Karpas-422 (cell line): ENCODE measurements around the gene KIF18B. TPM values are rescaled to one million over a fixed set of nuclear protein-coding genes. Genes with fewer than 3 reads are reported as not detected.
A peak's percentile ranks its signal among the peaks of the same experiment; 100 is the strongest.

Experiments
- DNase-seq: peaks from one replicate; pipeline ENCODE4 v3.0.0-alpha.2; 2015
- H2AFZ ChIP-seq: fragments of 200-600 bp; sonication (generic); 2 replicates; pipeline ENCODE4 v1.6.1; 2014; ENCODE audit warnings: antibody characterized with exemption, low read length, mixed read lengths
- H3K27ac ChIP-seq: fragments of 200-600 bp; sonication (generic); 2 replicates; pipeline ENCODE4 v1.5.1; 2014; ENCODE audit warnings: mild to moderate bottlenecking, low read length, moderate library complexity
- H3K27me3 ChIP-seq: fragments of 200-600 bp; sonication (generic); 2 replicates; pipeline ENCODE4 v1.6.1; 2014; ENCODE audit warnings: low read length, mixed read lengths
- H3K36me3 ChIP-seq: fragments of 200-600 bp; sonication (generic); 2 replicates; pipeline ENCODE4 v1.6.1; 2014; ENCODE audit warnings: low read length, mixed read lengths; ENCODE audit not compliant: insufficient read depth
- H3K4me1 ChIP-seq: fragments of 200-600 bp; sonication (generic); 2 replicates; pipeline ENCODE4 v1.6.1; 2014; ENCODE audit warnings: mild to moderate bottlenecking, low read length, mixed read lengths
- H3K4me2 ChIP-seq: fragments of 200-600 bp; sonication (generic); 2 replicates; pipeline ENCODE4 v1.6.1; 2014; ENCODE audit warnings: low read length, low read depth, mild to moderate bottlenecking; ENCODE audit not compliant: poor library complexity, severe bottlenecking
- H3K4me3 ChIP-seq: fragments of 200-600 bp; sonication (generic); 2 replicates; pipeline ENCODE4 v1.5.1; 2014; ENCODE audit warnings: mild to moderate bottlenecking, antibody characterized with exemption, low read length, mixed read lengths
- H3K79me2 ChIP-seq: fragments of 200-600 bp; sonication (generic); 2 replicates; pipeline ENCODE4 v1.6.1; 2014; ENCODE audit warnings: mild to moderate bottlenecking, low read length, mixed read lengths
- H3K9ac ChIP-seq: fragments of 200-600 bp; sonication (generic); 2 replicates; pipeline ENCODE4 v1.6.0; 2014; ENCODE audit warnings: low read length
- H3K9me2 ChIP-seq: fragments of 200-600 bp; sonication (generic), shearing (Covaris generic); replicated peaks from 2 replicates; pipeline ENCODE4 v1.6.0; 2014; ENCODE audit warnings: mild to moderate bottlenecking, low read length, moderate library complexity; ENCODE audit not compliant: insufficient read depth
- H3K9me3 ChIP-seq: fragments of 300-700, 200-600 bp; sonication (generic); 2 replicates; pipeline ENCODE4 v1.6.1; 2014; ENCODE audit warnings: low read length, mixed read lengths
- H4K20me1 ChIP-seq: fragments of 200-600 bp; sonication (generic); 2 replicates; pipeline ENCODE4 v1.6.1; 2014; ENCODE audit warnings: mild to moderate bottlenecking, antibody characterized with exemption, low read length, low read depth; ENCODE audit not compliant: insufficient read depth
- total RNA-seq: library from RNA; depleted of rRNA; stranded (reverse); fragments of >200 nt; shearing (Covaris generic); gene quantifications from 2 replicates; pipeline ENCODE4 v1.2.3, GENCODE V29; 2014; ENCODE audit warnings: low replicate concordance

KIF18B gene
- total RNA-seq, 1 experiment from 2014 or later = 8.5 TPM

DNA sequence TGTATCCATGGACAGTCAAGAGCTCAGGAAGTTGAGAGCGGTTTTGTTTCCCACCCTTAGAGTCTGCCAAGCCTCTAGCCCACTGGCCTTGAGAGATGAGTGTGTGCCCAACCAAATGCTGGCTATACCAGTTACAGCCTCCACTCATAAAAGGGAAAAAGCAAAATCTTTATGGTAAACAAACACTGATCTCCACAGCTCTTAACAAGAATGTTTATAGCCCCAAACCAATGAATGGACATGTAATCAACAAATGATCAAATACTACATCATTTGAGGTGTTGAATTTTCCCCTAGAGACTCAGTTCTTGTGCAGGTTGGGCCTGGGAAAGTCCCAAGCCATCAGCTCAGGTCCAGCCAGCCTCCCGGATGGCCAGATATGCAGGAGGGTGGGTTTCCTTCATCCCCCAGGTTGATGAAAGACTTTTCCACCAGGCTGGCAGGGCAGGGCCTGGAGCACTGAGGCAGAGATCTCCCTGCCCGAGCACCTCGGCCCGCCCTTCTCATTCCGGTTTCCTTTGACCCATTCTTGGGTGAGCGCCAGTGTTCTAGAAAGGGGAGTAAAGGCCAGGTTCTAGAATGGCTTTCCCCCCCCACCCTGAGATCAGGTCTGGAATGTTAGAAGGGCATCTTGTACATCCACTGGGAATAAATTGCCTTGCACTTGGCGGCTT lies 44.4 kb downstream of the KIF18B start:
- Histone ChIP-seq H3K36me3 (no peaks in the 10 kb centered on the region), H3K4me2 (no peak overlapping the region), H3K9me2 (no peaks in the 10 kb centered on the region), H3K27me3 (no peaks in the 10 kb centered on the region), H3K79me2 (peaks cover 11% of the 10 kb centered on the region), H2AFZ (no peak overlapping the region), H3K27ac (no peak overlapping the region), H4K20me1 (no peaks in the 10 kb centered on the region; the same call in 1 of the 2 replicates), H3K4me1 (peaks cover 15% of the 10 kb centered on the region), H3K4me3 (no peak overlapping the region), H3K9me3 (no peaks in the 10 kb centered on the region), H3K9ac (no peak overlapping the region)
- no peak for DNase-seq

DNA sequence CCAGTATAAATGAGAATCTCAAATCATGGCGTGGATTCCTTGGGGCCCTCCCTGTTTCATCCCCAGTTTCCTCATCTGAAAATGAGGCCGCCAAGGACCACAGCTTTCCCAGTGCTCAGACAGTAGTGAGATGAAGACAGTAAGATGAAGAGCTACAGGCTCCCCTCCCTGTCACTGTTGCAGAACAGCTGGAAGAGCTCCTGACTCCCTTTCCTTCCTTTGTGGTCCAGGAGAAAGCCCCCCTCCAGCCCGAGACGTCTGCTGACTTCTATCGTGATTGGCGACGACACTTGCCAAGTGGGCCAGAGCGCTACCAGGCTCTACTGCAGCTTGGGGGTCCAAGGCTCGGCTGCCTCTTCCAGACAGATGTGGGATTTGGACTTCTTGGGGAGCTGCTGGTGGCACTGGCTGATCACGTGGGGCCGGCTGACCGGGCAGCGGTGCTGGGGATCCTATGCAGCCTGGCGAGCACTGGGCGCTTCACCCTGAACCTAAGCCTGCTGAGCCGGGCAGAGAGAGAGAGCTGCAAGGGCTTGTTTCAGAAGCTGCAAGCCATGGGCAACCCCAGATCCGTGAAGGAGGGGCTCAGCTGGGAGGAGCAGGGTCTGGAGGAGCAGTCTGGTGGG lies 45.3 kb downstream of the KIF18B start:
- Histone ChIP-seq H3K9me2 (no peaks in the 10 kb centered on the region), H3K4me1 (peaks cover 21% of the 10 kb centered on the region), H3K36me3 (no peaks in the 10 kb centered on the region), H3K27ac (no peak overlapping the region), H3K4me2 (no peak overlapping the region), H3K79me2 (peaks cover 19% of the 10 kb centered on the region), H3K4me3 (no peak overlapping the region), H3K9me3 (no peaks in the 10 kb centered on the region), H2AFZ (no peak overlapping the region), H3K9ac (no peak overlapping the region), H3K27me3 (no peaks in the 10 kb centered on the region), H4K20me1 (no peaks in the 10 kb centered on the region; the same call in 1 of the 2 replicates)
- no peak for DNase-seq

DNA sequence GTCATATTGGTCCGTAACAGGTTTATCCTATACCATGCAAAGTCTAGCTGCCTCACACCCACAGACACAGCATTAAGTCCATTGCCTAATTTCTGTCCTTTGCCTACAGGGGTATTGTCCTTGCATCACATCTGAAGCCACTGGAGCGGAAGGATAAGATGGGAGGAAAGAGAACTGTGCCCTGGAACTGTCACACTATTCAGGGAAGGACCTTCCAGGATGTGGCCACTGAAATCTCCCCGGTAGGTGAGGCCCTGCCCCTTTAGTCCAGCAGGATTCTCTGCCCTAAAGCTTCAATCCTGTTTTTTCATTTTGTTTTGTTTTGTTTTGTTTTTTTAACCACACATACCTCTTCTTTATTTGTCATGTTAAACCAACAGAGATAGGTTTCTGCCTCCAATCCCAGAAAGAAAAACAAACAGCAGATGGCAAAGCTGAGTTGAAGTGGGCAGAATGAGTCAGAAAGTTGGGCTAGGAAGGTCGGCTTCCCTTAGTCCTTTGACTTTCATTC lies 46.1 kb downstream of the KIF18B start:
- Histone ChIP-seq H3K79me2 (peaks cover 27% of the 10 kb centered on the region), H3K9ac (no peak overlapping the region), H4K20me1 (no peaks in the 10 kb centered on the region; the same call in 1 of the 2 replicates), H3K36me3 (no peaks in the 10 kb centered on the region), H3K4me1 (peaks cover 21% of the 10 kb centered on the region), H3K27ac (no peak overlapping the region), H2AFZ (no peak overlapping the region), H3K9me3 (no peaks in the 10 kb centered on the region), H3K4me2 (no peak overlapping the region), H3K27me3 (no peaks in the 10 kb centered on the region), H3K9me2 (no peaks in the 10 kb centered on the region), H3K4me3 (no peak overlapping the region)
- no peak for DNase-seq

DNA sequence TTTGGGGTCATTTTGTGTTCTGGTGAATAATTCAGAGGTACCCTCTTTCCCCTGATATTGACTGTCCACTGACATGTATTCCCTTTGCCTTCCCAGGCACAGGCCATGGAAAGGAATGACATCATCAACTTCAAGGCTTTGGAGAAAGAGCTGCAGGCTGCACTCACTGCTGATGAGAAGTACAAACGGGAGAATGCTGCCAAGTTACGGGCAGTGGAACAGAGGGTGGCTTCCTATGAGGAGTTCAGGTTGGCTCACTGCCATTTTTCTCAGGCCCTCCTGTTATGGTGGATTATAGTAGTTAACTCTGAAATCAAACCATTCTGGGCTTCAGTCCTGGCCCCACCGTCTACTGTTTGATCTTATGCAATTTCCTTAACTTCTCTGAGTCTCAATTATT lies 46.7 kb downstream of the KIF18B start:
- Histone ChIP-seq H3K79me2 (peaks cover 33% of the 10 kb centered on the region), H3K9ac (no peak overlapping the region), H3K9me3 (no peaks in the 10 kb centered on the region), H3K4me3 (no peak overlapping the region), H3K4me1 (peaks cover 21% of the 10 kb centered on the region), H4K20me1 (peaks cover under 1% of the 10 kb centered on the region; the same call in 1 of the 2 replicates), H3K27ac (no peak overlapping the region), H3K36me3 (peaks cover 2% of the 10 kb centered on the region; the same call in 1 of the 2 replicates), H3K27me3 (no peaks in the 10 kb centered on the region), H2AFZ (no peak overlapping the region), H3K4me2 (no peak overlapping the region), H3K9me2 (no peaks in the 10 kb centered on the region)
- DNase-seq = no peak

- Histone ChIP-seq H3K36me3 (peaks cover 6% of the 10 kb centered on the region; the same call in 1 of the 2 replicates), H3K4me1 (peaks cover 21% of the 10 kb centered on the region), H3K9ac (peak within 1 kb of the TSS; percentile 97), H2AFZ (peak within 1 kb of the TSS; percentile 96), H3K27ac (peak within 1 kb of the TSS; percentile 84), H3K79me2 (peaks cover 50% of the 10 kb centered on the region), H3K4me3 (peak within 1 kb of the TSS; percentile 95), H3K4me2 (peak within 1 kb of the TSS; percentile 94), H3K9me3 (no peaks in the 10 kb centered on the region), H3K27me3 (no peaks in the 10 kb centered on the region), H3K9me2 (no peaks in the 10 kb centered on the region), H4K20me1 (peaks cover 7% of the 10 kb centered on the region; the same call in 1 of the 2 replicates)
- peak; percentile 97 for DNase-seq
Measured at GRCh38 chr17:44899074-44899782, 48.3 kb downstream of the KIF18B start, which contains the start of gene EFTUD2. Gene EFTUD2, minus strand, starts transcription at chr17:44899445. Its CDS starts 4,924 bp downstream, at chr17:44894521.

DNA sequence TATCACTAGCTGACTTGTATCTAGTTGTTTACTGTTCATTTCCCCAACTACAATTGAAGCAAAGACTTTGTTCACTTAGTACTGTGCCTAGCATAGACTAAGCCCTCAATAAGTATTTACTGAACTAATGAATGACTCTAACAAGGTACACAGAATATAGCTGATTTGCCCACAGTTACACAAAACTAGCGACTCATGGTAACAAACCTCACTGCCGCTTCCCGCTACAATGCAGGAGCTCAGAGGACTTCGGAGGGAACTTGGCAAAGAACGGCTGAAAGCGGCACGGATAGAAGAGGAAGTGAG lies 48.9 kb downstream of the KIF18B start:
- H3K9me3 ChIP-seq = no peaks in the 10 kb centered on the region
- H4K20me1 ChIP-seq = peaks cover 7% of the 10 kb centered on the region; the same call in 1 of the 2 replicates
- peak overlapping the region; percentile 94 for H3K4me2 ChIP-seq
- peaks cover 6% of the 10 kb centered on the region; the same call in 1 of the 2 replicates for H3K36me3 ChIP-seq
- DNase-seq = peak; percentile 88
- H3K27ac ChIP-seq = peak overlapping the region; percentile 84
- peak overlapping the region; percentile 97 for H3K9ac ChIP-seq
- peaks cover 54% of the 10 kb centered on the region for H3K79me2 ChIP-seq
- no peaks in the 10 kb centered on the region for H3K9me2 ChIP-seq
- H3K27me3 ChIP-seq = no peaks in the 10 kb centered on the region
- peaks cover 21% of the 10 kb centered on the region for H3K4me1 ChIP-seq
- peak overlapping the region; percentile 96; the same call in 1 of the 2 replicates for H2AFZ ChIP-seq
- peak overlapping the region; percentile 95 for H3K4me3 ChIP-seq

- Histone ChIP-seq H3K79me2 (peaks cover 91% of the 10 kb centered on the region), H2AFZ (no peak overlapping the region), H3K9ac (no peak overlapping the region), H3K27me3 (no peaks in the 10 kb centered on the region), H3K9me2 (no peaks in the 10 kb centered on the region), H3K36me3 (peaks cover 19% of the 10 kb centered on the region), H3K4me3 (no peak overlapping the region), H3K27ac (no peak overlapping the region), H4K20me1 (peaks cover 8% of the 10 kb centered on the region; the same call in 1 of the 2 replicates), H3K4me2 (no peak overlapping the region), H3K9me3 (no peaks in the 10 kb centered on the region), H3K4me1 (peaks cover 11% of the 10 kb centered on the region)
- DNase-seq = no peak
Measured at GRCh38 chr17:44894642-44895041, 52.9 kb downstream of the KIF18B start.

GRCh38 chr17:44892250-44892649 lies 55.3 kb downstream of the KIF18B start:
- Histone ChIP-seq H3K4me3 (no peak overlapping the region), H3K9me2 (no peaks in the 10 kb centered on the region), H3K9me3 (no peaks in the 10 kb centered on the region), H3K36me3 (peaks cover 19% of the 10 kb centered on the region), H3K4me1 (no peaks in the 10 kb centered on the region; the same call in 1 of the 2 replicates), H3K9ac (no peak overlapping the region), H3K79me2 (peaks cover 95% of the 10 kb centered on the region), H2AFZ (no peak overlapping the region), H4K20me1 (peaks cover 29% of the 10 kb centered on the region; the same call in 1 of the 2 replicates), H3K27ac (no peak overlapping the region), H3K4me2 (no peak overlapping the region), H3K27me3 (no peaks in the 10 kb centered on the region)
- DNase-seq = no peak
